HFF-Myc (cell line): ENCODE data around the gene KIF27.
"Not testable (repeated sequence)": the region's sequence is repeated elsewhere in the genome, so short reads cannot be mapped to it uniquely, and the experiment has no call there.

Experiments used
- DNase-seq: peaks from one replicate; pipeline ENCODE4 v3.0.0-alpha.2; 2011; ENCODE audit warnings: low read depth; ENCODE audit errors: extremely low read depth
- H3K4me3 ChIP-seq: replicated peaks from 2 replicates; pipeline ENCODE4 v1.5.1; 2011; ENCODE audit warnings: low read depth, mild to moderate bottlenecking, control low read depth, low read length
- CTCF ChIP-seq: IDR thresholded peaks from 2 replicates; pipeline ENCODE4 v1.5.1; 2012; ENCODE audit warnings: mild to moderate bottlenecking, low read depth, low read length, control low read depth; ENCODE audit errors: missing control alignments

Gene KIF27

GRCh38 chr9:83803941-83804340 lies 117.3 kb downstream of the KIF27 start:
- not testable (repeated sequence) for DNase-seq, H3K4me3 ChIP-seq

- no peak overlapping the region for H3K4me3 ChIP-seq
- DNase-seq, result no peak
- no peak for TF ChIP-seq CTCF
Measured at GRCh38 chr9:83800236-83801033, 120.8 kb downstream of the KIF27 start.

GRCh38 chr9:83794051-83794450 lies 127.2 kb downstream of the KIF27 start:
- DNase-seq, result no peak
- no peak for TF ChIP-seq CTCF
- H3K4me3 ChIP-seq, result no peak overlapping the region

- DNase-seq, result no peak
- H3K4me3 ChIP-seq, result no peak overlapping the region
- TF ChIP-seq CTCF, result no peak
Measured at GRCh38 chr9:83792746-83793145, 128.5 kb downstream of the KIF27 start.
